GM19099 (cell line): Measurements from ENCODE around the gene PLSCR1.

Experiments
- POLR2A ChIP-seq: IDR thresholded peaks from 3 replicates; pipeline ENCODE4 v1.6.1; 2011; ENCODE audit warnings: low read depth; ENCODE audit not compliant: insufficient read length; ENCODE audit errors: extremely low read depth

PLSCR1 gene

DNA sequence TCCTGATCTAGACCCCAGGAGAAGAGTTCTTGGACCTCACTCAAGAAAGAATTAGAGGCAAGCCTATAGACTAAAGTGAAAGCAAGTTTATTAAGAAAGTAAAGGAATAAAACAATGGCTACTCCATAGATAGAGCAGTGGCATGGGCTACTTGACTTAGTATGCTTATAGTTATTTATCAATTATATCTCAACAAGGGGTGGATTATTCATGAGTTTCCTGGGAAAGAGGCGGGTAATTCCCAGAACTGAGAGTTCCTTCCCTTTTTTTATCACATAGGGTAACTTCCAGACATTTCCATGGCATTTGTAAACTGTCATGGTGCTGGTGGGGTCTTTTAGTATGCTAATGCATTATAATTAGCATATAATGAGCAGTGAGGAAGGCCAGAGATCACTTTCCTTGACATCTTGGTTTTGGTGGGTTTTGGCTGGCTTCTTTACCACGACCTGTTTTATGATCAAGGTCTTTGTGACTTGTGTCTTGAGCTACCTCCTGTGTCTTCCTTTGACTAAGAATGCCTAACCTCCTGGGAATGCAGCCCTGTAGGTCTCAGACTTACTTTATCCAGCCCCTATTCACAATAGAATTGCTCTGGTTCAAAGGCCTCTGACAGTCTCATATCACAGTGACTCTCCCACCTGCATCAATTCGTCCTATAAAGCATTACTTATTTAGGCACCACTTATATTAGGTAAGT lies 39.8 kb downstream of the PLSCR1 start:
- TF ChIP-seq POLR2A, result no peak

DNA sequence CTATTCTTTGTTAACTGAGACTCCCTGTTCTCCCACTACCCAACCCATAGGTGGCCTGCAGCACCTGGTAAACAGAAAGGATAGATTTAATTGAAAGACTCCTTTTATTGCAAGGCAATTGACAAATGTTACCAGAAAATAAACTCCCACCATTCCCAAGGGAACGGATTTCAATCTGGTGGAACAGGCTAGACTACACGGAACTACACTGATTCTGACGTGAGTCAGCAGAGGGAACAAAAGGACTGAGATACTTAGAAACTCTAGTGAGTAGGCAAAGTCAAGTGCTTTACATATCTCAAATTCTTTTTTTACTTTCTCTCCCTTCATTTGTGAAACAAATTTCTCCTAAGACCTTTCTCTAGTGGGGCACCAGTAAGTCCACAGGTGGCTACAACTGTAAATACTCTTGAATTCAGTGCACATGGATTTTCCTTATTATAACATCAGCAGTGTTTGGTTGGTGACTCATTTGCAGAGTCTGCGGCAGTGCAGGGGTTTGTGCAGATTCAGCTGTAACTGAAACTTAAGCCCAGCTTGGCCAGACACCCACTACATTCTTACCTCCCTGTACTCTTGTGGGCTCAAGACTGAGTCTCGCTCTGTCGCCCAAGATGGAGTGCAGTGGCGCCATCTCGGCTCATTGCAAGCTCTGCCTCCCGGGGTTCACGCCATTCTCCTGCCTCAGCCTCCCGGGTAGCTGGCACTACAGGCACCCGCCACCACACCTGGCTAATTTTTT lies 40.8 kb downstream of the PLSCR1 start:
- no peak for TF ChIP-seq POLR2A

DNA sequence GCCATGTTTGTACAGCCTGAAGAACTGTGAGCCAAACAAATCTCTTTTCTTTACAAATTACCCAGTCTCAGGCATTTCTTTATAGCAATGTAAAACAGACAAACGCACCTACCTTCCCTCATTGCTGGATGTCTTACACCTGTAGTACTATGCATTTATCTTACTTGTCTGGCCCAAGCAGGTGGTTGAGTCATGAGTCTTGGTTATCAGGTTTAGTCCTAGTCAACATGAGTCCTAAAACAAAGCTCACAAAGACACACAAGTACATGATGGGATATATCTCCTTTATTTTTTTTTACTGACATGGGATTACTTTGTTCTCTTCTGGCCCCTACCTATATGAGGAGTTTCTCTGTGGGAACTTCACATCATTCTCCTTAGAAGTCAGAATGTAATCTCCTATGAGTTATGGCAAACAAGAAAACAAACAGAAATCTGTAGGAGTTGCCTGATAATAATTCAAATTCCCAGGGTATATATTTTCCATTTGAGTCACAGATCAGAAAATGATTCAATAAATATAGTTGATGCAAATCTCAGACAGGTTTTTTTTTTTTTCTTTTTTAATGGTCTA lies 41.4 kb downstream of the PLSCR1 start:
- TF ChIP-seq POLR2A, result no peak

DNA sequence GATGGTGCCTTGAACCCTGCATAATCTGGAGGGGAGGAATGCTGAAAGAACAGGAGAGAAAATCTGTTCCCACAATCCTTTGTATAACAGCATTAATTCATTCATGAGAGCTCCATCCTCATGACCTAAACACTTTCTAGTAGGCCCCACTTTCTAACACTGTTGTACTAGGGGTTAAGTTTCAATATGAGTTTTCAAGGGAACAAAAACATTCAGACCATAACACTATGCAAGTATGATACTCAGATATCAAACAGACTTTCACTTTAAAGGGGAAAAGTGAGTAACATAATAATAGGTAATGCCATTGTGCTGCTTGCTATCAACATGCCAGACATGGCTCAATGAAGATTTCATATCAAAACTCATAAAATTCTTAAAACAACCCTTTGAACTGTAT lies 42.7 kb downstream of the PLSCR1 start:
- TF ChIP-seq POLR2A, result no peak

DNA sequence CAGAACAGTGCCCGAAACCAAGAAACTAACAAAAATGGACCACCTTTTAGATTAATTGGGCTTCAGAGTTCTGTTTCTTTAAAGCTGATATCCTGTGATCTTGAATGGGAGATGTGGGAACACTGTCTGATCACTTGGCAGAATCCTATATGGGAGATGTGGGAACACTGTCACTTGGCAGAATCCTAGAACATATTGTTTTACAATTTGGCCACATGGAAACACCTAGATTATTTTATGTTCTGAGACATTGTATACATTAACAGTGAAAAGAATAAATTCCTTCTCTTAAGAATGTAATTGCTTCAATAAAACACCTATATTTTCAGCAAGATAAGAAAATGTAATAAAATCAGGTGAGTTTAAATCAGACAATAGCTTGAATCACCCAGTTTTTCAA lies 44.7 kb downstream of the PLSCR1 start:
- no peak for TF ChIP-seq POLR2A

DNA sequence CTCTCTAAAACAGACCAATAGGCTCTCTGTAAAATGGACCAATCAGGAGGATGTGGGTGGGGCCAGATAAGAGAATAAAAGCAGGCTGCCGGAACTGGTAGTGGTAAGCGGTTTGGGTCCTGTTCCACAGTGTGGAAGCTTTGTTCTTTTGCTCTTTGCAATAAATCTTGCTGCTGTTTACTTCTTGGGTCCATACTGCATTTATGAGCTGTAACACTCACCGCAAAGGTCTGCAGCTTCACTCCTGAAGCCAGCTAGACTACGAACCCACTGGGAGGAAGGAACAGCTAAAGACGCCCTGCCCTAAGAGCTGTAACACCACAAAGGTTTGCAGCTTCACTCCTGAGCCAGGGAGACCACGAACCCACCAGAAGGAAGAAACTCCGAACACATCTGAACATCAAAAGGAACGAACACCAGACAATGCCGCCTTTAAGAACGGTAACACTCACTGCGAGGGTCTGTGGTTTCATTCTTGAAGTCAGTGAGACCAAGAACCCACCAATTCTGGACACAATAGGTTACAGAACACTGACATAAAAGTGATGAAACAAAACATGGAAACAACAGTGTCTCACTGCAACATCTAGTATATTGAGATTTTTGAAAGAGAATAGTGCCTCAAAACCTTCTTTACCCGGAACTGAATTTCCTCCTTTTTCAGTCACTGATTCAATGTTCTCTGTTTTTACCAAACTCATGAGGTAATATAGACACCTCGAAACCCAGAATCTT lies 46.2 kb downstream of the PLSCR1 start:
- no peak for TF ChIP-seq POLR2A

DNA sequence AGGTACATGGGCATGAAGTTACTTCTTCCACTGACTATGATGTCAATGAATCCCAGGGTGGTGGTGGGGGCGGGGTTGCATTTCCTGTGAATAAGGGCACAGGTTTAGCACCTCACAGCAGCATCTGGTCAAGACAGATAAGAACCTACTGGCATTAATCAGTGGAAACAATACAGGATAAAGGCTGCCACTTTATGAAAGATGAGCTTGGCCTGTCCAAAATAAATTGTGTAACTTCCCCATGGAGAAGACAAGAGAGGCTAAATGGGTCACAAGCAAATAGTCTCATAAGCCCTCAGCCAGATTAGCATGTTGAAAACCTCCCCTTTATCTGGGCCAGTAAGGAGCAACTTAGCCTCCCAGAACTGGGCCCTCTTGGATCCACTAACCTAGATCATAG lies 47.7 kb downstream of the PLSCR1 start:
- no peak for TF ChIP-seq POLR2A

DNA sequence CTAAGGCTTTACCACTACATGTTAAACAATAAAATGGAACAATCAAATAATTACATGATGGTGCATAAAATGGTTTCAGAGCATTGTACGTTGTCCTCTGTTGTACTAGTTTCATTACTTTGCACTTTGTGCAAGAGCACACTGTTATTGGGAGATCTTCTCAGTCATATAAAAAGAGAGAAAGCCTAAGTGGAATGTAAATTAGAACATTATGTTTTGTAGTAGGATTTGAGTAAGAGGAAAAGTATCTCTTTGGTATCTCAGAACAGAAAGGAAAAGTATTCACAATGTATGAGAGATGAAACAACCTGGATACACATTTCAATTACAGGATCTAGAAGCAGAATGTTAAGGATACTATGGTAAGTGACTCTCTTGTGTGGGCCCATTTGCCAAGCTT lies 48.2 kb downstream of the PLSCR1 start:
- no peak for TF ChIP-seq POLR2A

DNA sequence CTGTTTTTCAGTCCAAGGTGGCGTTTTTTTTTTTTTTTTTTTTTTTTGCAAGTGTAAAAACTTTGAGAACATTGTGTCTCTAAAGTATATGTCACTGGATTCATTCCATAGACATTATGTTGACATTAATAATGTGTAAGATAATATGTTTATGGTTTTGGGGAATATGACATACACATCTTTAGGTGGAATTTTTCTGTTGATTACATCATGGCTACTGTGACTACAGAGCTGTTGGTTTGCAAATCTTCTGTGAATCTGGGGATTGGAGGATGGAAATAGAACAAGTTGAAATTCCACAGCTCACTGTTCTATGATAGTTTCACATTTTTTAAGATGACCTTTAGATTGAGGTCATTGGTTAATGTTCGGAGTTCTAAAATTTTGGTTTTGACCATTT lies 50.6 kb downstream of the PLSCR1 start:
- no peak for TF ChIP-seq POLR2A

DNA sequence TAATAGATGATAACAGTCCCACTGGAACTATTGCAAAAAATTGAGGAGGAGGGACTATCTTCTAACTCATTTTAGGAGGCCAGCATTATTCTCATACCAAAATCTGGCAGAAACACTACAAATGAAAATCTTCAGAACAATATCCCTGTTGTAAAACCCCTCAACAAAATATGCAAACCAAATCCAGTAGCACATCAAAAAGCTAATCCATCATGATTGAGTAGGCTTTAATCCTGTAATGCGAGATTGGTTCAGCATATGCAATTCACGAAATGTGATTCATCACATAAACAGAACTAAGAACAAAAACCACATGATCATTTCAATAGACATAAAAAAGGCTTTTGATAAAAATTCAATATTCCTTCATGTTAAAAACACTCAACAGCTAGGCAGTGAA lies 51.2 kb downstream of the PLSCR1 start:
- no peak for TF ChIP-seq POLR2A

DNA sequence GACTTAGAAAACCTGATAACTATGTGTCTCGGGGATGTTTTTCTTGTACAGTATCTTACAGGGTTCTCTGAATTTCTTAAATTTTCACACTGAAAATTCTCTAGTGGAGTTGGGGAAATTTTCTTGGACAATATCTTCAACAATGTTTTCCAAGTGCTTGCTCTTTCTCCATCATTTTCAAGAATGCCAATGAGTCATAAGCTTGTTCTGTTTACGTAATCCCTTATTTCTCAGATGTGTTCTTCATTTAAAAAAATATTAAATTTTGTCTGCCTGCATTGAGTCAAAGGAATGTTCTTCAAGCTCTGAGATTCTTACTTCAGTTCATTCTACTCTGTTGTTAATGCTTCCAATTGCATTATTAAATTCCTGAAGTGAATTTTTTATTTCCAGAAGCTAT lies 53.1 kb downstream of the PLSCR1 start:
- no peak for TF ChIP-seq POLR2A

DNA sequence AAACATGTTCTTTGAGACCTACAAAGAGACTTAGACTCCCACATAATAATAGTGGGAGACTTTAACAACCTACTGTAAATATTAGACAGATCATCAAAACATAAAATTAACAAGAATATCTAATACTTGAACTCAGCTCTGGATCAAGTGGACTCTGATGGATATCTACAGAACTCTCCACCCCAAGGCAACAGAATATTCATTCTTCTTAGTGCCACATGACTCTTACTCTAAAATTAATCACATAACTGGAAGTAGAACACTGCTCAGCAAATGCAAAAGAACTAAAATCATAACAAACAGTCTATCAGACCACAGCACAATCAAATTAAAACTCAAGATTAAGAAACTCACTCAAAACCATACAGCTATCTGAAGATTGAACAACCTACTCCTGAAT lies 59.1 kb downstream of the PLSCR1 start:
- no peak for TF ChIP-seq POLR2A

DNA sequence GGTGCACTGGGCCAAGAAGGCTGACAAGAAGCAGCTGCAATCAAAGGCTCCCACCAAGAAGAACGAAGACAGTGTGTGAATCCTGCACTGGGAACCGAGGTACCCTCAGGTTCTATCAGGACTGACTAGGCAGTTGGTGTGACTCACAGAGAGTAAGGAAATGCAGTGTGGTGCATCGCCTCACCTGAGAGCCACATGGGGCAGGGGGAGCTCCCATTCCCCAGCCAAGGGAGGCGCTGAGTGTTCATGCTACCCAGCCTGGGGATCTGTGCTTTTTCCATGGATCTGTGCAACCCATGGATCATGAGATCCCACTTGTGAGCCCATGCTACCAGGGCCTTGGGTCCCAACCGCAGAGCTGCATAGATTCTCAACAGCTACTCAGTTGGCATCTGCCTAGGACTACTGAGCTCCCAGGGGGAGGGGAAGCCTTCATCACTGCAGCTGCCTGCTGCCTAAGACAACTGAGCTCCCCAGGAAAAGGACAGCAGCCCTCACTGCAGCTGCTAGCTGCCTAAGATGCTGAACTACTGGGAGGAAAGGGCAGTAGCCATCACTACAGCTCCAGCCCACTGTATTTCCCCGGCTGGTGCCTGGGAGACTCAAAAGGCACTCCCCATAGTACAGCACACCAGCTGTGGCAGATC lies 68.2 kb downstream of the PLSCR1 start:
- no peak for TF ChIP-seq POLR2A

DNA sequence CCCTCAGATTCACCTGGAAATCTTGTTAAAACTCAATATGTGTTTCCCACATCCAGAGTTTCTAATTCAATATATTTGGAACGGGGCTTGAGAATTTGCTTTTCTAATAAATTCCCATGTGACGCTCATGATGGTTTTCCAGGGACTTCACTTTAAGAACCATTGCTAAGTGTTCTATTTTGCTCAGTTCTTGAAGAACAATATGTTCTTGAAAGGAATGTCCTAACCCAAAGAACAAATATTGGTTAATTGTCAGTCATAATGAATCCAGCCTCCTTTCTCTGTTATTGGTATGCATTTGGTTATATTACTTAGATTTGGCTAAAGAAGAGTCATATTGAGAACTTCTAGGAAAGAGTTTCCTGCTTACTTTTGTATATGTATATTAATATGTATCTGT lies 70.7 kb downstream of the PLSCR1 start:
- no peak for TF ChIP-seq POLR2A

DNA sequence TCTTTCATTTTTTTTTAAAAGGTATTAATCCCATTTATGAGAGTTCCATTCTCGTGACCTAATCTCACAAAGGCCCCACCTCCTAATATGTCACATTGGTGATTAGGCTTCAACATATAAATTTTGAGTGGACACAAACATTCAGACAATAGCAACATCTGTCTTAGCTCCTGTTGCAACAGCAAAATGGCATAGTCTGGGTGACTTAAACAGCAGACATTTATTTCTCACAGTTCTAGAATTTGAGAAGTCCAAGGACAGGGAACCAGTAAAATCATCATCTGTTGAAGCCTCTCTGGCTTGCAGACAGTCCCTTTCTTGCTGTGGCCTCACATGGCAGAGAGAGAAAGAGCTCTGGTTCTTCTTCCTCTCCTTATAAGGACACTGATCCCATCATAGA lies 71.8 kb downstream of the PLSCR1 start:
- no peak for TF ChIP-seq POLR2A

DNA sequence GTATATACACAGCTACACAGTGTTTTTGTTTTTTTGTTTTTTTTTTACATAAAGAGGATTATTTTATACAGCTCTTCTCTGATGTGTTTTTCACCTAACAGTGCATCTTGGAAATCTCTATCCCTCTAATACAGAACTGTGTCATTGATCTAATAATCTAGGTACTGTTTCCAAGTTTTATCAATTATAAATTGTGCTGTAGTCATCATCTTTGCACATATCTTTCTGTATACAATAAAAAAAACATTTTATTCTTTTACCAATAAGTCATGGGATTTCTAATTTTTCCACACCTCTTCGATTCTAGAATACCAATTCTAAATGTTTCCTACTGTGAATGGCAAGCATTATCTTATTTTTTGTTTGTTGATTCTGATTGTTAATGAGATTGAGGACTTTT lies 73.4 kb downstream of the PLSCR1 start:
- TF ChIP-seq POLR2A, result no peak

DNA sequence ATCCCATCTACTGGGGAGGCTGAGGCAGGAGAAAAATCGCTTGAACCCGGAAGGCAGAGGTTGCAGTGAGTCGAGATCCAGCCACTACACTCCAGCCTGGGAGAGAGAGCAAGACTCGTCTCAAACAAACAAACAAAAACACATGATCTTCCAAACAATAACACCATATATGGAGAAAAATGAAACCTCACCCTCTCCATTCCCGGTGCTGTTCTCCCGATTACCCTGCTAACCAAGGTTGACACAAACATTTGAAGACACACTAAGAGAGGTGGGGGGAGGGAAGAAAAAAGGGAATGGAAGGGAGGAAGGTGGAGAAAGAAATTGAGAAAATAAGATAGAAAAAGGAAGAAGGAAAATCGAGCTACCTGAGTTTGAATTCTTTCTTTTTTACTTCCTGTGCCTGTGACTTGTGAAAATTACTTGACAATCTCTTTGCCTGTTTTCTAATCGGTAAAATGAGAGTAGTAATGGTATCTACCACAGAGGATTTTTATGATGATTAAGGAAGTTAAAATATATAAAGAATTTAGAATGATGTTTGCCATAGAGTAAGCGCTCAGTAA lies 73.9 kb downstream of the PLSCR1 start:
- TF ChIP-seq POLR2A, result no peak
